SU-DHL-6 (cell line): Measurements from ENCODE around the gene CACNB2.

Source experiments
- EZH2phosphoT487 ChIP-seq: fragments of 200-600 bp; sonication (generic), shearing (Covaris generic); conservative IDR thresholded peaks from 2 replicates; pipeline ENCODE4 v1.6.1; 2018; ENCODE audit warnings: mild to moderate bottlenecking, antibody characterized with exemption, low read length, moderate library complexity, mixed read lengths
- TF ChIP-seq, protein P1 (sequence below): fragments of 200-600 bp; sonication (generic); IDR thresholded peaks from one replicate; pipeline ENCODE4 v1.5.1; 2017; ENCODE audit warnings: antibody characterized with exemption, mild to moderate bottlenecking, low read length, moderate library complexity; ENCODE audit not compliant: insufficient read depth, poor library complexity, severe bottlenecking

DNA sequence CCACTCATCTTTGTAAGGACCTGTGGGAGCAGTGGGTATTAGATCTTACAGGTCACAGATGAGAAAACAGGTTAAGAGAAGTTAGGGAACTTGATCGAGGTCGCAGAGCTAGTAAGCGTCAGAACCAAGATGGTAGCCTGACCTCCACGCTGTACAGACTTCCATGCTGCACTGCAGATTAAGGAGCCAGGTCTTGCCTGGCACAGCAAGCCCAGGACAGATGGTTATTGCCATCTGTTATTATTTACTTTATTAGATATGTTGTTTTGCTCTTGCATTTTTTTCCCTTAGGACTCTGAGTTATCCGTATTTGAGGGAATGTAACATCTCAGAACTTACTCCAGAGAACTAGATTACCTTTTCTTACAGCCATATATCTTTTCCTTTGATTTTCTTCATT is 363.9 kb downstream of the CACNB2 start:
- TF ChIP-seq, protein P1, sequence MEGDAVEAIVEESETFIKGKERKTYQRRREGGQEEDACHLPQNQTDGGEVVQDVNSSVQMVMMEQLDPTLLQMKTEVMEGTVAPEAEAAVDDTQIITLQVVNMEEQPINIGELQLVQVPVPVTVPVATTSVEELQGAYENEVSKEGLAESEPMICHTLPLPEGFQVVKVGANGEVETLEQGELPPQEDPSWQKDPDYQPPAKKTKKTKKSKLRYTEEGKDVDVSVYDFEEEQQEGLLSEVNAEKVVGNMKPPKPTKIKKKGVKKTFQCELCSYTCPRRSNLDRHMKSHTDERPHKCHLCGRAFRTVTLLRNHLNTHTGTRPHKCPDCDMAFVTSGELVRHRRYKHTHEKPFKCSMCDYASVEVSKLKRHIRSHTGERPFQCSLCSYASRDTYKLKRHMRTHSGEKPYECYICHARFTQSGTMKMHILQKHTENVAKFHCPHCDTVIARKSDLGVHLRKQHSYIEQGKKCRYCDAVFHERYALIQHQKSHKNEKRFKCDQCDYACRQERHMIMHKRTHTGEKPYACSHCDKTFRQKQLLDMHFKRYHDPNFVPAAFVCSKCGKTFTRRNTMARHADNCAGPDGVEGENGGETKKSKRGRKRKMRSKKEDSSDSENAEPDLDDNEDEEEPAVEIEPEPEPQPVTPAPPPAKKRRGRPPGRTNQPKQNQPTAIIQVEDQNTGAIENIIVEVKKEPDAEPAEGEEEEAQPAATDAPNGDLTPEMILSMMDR, result no peak
- no peak for TF ChIP-seq EZH2phosphoT487
